HEK293 (cell line): Measurements from ENCODE around the gene RIPK3.

ENCODE experiments used
- EGR2 ChIP-seq: fragments of 450-650 bp; formaldehyde crosslinking; IDR thresholded peaks from 2 replicates; pipeline ENCODE4 v1.5.1; 2016; ENCODE audit warnings: low read depth, missing biosample characterization, missing genetic modification characterization
- GLIS2 ChIP-seq: fragments of 450-650 bp; formaldehyde crosslinking; IDR thresholded peaks from 2 replicates; pipeline ENCODE4 v1.5.1; 2016; ENCODE audit warnings: missing biosample characterization, missing genetic modification characterization
- HOXD13 ChIP-seq: sonication (generic); formaldehyde crosslinking; IDR thresholded peaks from 2 replicates; pipeline ENCODE4 v1.8.0; 2022; ENCODE audit warnings: missing genetic modification reagents, borderline replicate concordance
- KLF7 ChIP-seq: fragments of 450-650 bp; formaldehyde crosslinking; IDR thresholded peaks from 2 replicates; pipeline ENCODE4 v1.5.1; 2016; ENCODE audit warnings: missing biosample characterization, missing genetic modification characterization, borderline replicate concordance
- MEIS1 ChIP-seq: sonication (generic); formaldehyde crosslinking; IDR thresholded peaks from 2 replicates; pipeline ENCODE4 v1.8.1; 2022; ENCODE audit warnings: missing genetic modification reagents, mild to moderate bottlenecking, borderline replicate concordance
- OVOL3 ChIP-seq: fragments of 450-650 bp; formaldehyde crosslinking; IDR thresholded peaks from 2 replicates; pipeline ENCODE4 v1.5.1; 2016; ENCODE audit warnings: missing biosample characterization, missing genetic modification characterization
- YY1 ChIP-seq: fragments of 450-650 bp; formaldehyde crosslinking; IDR thresholded peaks from 2 replicates; pipeline ENCODE4 v1.5.1; 2018; ENCODE audit warnings: missing biosample characterization, missing genetic modification characterization
- ZFHX2 ChIP-seq: fragments of 450-650 bp; formaldehyde crosslinking; conservative IDR thresholded peaks from 2 replicates; pipeline ENCODE4 v1.5.1; 2016; ENCODE audit warnings: missing biosample characterization, missing genetic modification characterization
- ZFP3 ChIP-seq: fragments of 450-650 bp; formaldehyde crosslinking; IDR thresholded peaks from 2 replicates; pipeline ENCODE4 v1.5.1; 2016; ENCODE audit warnings: low read depth, missing biosample characterization, missing genetic modification characterization
- ZNF324 ChIP-seq: fragments of 450-650 bp; formaldehyde crosslinking; IDR thresholded peaks from 2 replicates; pipeline ENCODE4 v1.5.1; 2016; ENCODE audit warnings: missing biosample characterization, missing genetic modification characterization
- ZNF341 ChIP-seq: fragments of 450-650 bp; formaldehyde crosslinking; IDR thresholded peaks from 2 replicates; pipeline ENCODE4; 2016; ENCODE audit warnings: low read depth, missing biosample characterization, missing genetic modification characterization
- ZNF404 ChIP-seq: fragments of 450-650 bp; formaldehyde crosslinking; IDR thresholded peaks from 2 replicates; pipeline ENCODE4 v1.5.1; 2017; ENCODE audit warnings: missing biosample characterization, missing genetic modification characterization
- ZNF433 ChIP-seq: fragments of 450-650 bp; formaldehyde crosslinking; IDR thresholded peaks from 2 replicates; pipeline ENCODE4 v1.5.1; 2016; ENCODE audit warnings: missing biosample characterization, missing genetic modification characterization, low read depth
- ZNF530 ChIP-seq: fragments of 450-650 bp; formaldehyde crosslinking; IDR thresholded peaks from 2 replicates; pipeline ENCODE4 v1.5.1; 2016; ENCODE audit warnings: low read depth, missing biosample characterization, missing genetic modification characterization
- ZNF561 ChIP-seq: fragments of 450-650 bp; IDR thresholded peaks from 2 replicates; pipeline ENCODE4 v1.5.1; 2018; ENCODE audit warnings: missing biosample characterization, missing genetic modification characterization, borderline replicate concordance
- ZNF600 ChIP-seq: fragments of 450-650 bp; formaldehyde crosslinking; IDR thresholded peaks from 2 replicates; pipeline ENCODE4 v1.5.1; 2016; ENCODE audit warnings: missing biosample characterization, missing genetic modification characterization
- ZNF623 ChIP-seq: fragments of 450-650 bp; formaldehyde crosslinking; IDR thresholded peaks from 2 replicates; pipeline ENCODE4 v1.5.1; 2016; ENCODE audit warnings: missing biosample characterization, missing genetic modification characterization
- ZNF776 ChIP-seq: fragments of 450-650 bp; formaldehyde crosslinking; IDR thresholded peaks from 2 replicates; pipeline ENCODE4 v1.5.0; 2017; ENCODE audit warnings: missing biosample characterization, missing genetic modification characterization, borderline replicate concordance
- ZNF777 ChIP-seq: fragments of 450-650 bp; formaldehyde crosslinking; IDR thresholded peaks from 2 replicates; pipeline ENCODE4 v1.5.1; 2017; ENCODE audit warnings: missing biosample characterization, missing genetic modification characterization, borderline replicate concordance
- ZNF785 ChIP-seq: fragments of 450-650 bp; formaldehyde crosslinking; IDR thresholded peaks from 2 replicates; pipeline ENCODE4 v1.5.1; 2016; ENCODE audit warnings: missing biosample characterization, missing genetic modification characterization
- TF ChIP-seq, protein P1 (sequence below): fragments of 450-650 bp; formaldehyde crosslinking; IDR thresholded peaks from 2 replicates; pipeline ENCODE4 v1.5.1; 2016; ENCODE audit warnings: missing biosample characterization, missing genetic modification characterization, borderline replicate concordance
- TF ChIP-seq, protein P2 (sequence below): fragments of 450-650 bp; formaldehyde crosslinking; IDR thresholded peaks from 2 replicates; pipeline ENCODE4 v1.5.1; 2016; ENCODE audit warnings: missing biosample characterization, missing genetic modification characterization
- TF ChIP-seq, protein P3 (sequence below): fragments of 450-650 bp; formaldehyde crosslinking; IDR thresholded peaks from 2 replicates; pipeline ENCODE4 v1.5.1; 2016; ENCODE audit warnings: missing biosample characterization, missing genetic modification characterization, borderline replicate concordance
- TF ChIP-seq, protein P4 (sequence below): fragments of 450-650 bp; formaldehyde crosslinking; IDR thresholded peaks from 2 replicates; pipeline ENCODE4 v1.5.1; 2016; ENCODE audit warnings: missing biosample characterization, missing genetic modification characterization
- TF ChIP-seq, protein P5 (sequence below): fragments of 450-650 bp; formaldehyde crosslinking; IDR thresholded peaks from 2 replicates; pipeline ENCODE4 v1.5.1; 2017; ENCODE audit warnings: missing biosample characterization, missing genetic modification characterization

The RIPK3 gene

DNA sequence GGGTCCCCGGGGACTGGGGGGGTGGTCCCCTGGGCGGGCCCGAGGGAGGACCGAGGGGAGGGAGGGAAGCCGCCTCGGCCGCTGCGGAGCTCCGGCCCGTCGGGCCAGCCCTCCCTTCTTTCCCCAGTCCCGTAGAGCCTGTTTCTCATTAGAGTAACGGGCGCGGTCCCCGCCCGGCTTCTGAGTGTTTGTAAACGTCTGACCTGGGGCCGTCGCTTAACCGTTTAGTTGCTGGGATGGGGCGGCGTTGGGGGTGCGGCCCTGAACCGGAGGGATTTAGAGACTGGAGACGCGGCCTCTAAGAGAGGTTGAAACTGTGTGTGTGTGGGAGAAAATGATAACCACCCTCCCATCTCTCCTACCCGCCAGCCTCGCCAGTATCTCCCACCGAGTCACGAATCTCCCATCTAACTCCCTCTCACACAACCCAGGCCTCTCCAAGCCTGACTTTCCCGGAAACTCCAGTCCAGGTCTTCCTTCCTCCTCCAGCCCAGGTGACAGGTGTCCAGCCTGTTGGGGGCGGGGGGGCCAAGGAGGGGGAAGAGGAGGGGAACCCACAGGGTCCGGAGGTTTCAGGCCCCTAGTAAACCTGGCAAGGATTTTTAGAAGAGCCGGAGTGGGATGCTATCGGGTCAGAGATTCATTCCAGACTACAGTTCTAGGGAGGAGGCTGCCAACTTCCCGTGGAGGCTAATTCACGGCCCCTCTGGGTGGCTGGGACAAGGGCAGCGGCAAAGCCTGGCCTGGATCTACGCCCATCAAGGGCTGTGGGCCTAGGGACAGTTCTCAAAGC lies 27.1 kb upstream of the RIPK3 start (continued):
- TF ChIP-seq, protein P1, sequence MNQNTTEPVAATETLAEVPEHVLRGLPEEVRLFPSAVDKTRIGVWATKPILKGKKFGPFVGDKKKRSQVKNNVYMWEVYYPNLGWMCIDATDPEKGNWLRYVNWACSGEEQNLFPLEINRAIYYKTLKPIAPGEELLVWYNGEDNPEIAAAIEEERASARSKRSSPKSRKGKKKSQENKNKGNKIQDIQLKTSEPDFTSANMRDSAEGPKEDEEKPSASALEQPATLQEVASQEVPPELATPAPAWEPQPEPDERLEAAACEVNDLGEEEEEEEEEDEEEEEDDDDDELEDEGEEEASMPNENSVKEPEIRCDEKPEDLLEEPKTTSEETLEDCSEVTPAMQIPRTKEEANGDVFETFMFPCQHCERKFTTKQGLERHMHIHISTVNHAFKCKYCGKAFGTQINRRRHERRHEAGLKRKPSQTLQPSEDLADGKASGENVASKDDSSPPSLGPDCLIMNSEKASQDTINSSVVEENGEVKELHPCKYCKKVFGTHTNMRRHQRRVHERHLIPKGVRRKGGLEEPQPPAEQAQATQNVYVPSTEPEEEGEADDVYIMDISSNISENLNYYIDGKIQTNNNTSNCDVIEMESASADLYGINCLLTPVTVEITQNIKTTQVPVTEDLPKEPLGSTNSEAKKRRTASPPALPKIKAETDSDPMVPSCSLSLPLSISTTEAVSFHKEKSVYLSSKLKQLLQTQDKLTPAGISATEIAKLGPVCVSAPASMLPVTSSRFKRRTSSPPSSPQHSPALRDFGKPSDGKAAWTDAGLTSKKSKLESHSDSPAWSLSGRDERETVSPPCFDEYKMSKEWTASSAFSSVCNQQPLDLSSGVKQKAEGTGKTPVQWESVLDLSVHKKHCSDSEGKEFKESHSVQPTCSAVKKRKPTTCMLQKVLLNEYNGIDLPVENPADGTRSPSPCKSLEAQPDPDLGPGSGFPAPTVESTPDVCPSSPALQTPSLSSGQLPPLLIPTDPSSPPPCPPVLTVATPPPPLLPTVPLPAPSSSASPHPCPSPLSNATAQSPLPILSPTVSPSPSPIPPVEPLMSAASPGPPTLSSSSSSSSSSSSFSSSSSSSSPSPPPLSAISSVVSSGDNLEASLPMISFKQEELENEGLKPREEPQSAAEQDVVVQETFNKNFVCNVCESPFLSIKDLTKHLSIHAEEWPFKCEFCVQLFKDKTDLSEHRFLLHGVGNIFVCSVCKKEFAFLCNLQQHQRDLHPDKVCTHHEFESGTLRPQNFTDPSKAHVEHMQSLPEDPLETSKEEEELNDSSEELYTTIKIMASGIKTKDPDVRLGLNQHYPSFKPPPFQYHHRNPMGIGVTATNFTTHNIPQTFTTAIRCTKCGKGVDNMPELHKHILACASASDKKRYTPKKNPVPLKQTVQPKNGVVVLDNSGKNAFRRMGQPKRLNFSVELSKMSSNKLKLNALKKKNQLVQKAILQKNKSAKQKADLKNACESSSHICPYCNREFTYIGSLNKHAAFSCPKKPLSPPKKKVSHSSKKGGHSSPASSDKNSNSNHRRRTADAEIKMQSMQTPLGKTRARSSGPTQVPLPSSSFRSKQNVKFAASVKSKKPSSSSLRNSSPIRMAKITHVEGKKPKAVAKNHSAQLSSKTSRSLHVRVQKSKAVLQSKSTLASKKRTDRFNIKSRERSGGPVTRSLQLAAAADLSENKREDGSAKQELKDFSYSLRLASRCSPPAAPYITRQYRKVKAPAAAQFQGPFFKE = no peak
- TF ChIP-seq ZNF777 (tag by site-specific recombination) (no peak), EGR2 (peak; percentile 59; the same call in 1 of the 2 replicates), ZNF341 (tag by site-specific recombination) (no peak; the same call in 1 of the 2 replicates), ZNF530 (tag by site-specific recombination) (no peak), MEIS1 (CRISPR knock-in tag) (no peak), OVOL3 (tag by site-specific recombination) (no peak; the same call in 1 of the 2 replicates), ZNF785 (no peak), ZFHX2 (tag by site-specific recombination) (peak; percentile 60), GLIS2 (tag by site-specific recombination) (peak; percentile 95), YY1 (tag by site-specific recombination) (no peak), HOXD13 (no peak), ZFP3 (tag by site-specific recombination) (no peak), ZNF623 (no peak), ZNF561 (tag by site-specific recombination) (peak; percentile 88), ZNF600 (tag by site-specific recombination) (peak; percentile 7), ZNF776 (no peak), KLF7 (peak; percentile 66; the same call in 1 of the 2 replicates), ZNF433 (tag by site-specific recombination) (no peak), ZNF324 (peak; percentile 59), ZNF404 (tag by site-specific recombination) (no peak)
- TF ChIP-seq, protein P2, sequence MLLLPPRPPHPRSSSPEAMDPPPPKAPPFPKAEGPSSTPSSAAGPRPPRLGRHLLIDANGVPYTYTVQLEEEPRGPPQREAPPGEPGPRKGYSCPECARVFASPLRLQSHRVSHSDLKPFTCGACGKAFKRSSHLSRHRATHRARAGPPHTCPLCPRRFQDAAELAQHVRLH (tag by site-specific recombination) = peak; percentile 83
- TF ChIP-seq, protein P3, sequence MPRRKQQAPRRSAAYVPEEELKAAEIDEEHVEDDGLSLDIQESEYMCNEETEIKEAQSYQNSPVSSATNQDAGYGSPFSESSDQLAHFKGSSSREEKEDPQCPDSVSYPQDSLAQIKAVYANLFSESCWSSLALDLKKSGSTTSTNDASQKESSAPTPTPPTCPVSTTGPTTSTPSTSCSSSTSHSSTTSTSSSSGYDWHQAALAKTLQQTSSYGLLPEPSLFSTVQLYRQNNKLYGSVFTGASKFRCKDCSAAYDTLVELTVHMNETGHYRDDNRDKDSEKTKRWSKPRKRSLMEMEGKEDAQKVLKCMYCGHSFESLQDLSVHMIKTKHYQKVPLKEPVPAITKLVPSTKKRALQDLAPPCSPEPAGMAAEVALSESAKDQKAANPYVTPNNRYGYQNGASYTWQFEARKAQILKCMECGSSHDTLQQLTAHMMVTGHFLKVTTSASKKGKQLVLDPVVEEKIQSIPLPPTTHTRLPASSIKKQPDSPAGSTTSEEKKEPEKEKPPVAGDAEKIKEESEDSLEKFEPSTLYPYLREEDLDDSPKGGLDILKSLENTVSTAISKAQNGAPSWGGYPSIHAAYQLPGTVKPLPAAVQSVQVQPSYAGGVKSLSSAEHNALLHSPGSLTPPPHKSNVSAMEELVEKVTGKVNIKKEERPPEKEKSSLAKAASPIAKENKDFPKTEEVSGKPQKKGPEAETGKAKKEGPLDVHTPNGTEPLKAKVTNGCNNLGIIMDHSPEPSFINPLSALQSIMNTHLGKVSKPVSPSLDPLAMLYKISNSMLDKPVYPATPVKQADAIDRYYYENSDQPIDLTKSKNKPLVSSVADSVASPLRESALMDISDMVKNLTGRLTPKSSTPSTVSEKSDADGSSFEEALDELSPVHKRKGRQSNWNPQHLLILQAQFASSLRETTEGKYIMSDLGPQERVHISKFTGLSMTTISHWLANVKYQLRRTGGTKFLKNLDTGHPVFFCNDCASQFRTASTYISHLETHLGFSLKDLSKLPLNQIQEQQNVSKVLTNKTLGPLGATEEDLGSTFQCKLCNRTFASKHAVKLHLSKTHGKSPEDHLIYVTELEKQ = no peak
- TF ChIP-seq, protein P4, sequence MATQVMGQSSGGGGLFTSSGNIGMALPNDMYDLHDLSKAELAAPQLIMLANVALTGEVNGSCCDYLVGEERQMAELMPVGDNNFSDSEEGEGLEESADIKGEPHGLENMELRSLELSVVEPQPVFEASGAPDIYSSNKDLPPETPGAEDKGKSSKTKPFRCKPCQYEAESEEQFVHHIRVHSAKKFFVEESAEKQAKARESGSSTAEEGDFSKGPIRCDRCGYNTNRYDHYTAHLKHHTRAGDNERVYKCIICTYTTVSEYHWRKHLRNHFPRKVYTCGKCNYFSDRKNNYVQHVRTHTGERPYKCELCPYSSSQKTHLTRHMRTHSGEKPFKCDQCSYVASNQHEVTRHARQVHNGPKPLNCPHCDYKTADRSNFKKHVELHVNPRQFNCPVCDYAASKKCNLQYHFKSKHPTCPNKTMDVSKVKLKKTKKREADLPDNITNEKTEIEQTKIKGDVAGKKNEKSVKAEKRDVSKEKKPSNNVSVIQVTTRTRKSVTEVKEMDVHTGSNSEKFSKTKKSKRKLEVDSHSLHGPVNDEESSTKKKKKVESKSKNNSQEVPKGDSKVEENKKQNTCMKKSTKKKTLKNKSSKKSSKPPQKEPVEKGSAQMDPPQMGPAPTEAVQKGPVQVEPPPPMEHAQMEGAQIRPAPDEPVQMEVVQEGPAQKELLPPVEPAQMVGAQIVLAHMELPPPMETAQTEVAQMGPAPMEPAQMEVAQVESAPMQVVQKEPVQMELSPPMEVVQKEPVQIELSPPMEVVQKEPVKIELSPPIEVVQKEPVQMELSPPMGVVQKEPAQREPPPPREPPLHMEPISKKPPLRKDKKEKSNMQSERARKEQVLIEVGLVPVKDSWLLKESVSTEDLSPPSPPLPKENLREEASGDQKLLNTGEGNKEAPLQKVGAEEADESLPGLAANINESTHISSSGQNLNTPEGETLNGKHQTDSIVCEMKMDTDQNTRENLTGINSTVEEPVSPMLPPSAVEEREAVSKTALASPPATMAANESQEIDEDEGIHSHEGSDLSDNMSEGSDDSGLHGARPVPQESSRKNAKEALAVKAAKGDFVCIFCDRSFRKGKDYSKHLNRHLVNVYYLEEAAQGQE (tag by site-specific recombination) = 0 out of 2 replicates have a peak, but pooled peaks have one; percentile 8
- TF ChIP-seq, protein P5, sequence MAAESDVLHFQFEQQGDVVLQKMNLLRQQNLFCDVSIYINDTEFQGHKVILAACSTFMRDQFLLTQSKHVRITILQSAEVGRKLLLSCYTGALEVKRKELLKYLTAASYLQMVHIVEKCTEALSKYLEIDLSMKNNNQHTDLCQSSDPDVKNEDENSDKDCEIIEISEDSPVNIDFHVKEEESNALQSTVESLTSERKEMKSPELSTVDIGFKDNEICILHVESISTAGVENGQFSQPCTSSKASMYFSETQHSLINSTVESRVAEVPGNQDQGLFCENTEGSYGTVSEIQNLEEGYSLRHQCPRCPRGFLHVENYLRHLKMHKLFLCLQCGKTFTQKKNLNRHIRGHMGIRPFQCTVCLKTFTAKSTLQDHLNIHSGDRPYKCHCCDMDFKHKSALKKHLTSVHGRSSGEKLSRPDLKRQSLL (tag by site-specific recombination) = peak; percentile 28; the same call in 1 of the 2 replicates
